Measurements from ENCODE around the gene RPN1.
A peak's percentile ranks its signal among the peaks of the same experiment; 100 is the strongest.
"Not testable (repeated sequence)": the region's sequence is repeated elsewhere in the genome, so short reads cannot be mapped to it uniquely, and the experiment has no call there.

The RPN1 gene

DNA sequence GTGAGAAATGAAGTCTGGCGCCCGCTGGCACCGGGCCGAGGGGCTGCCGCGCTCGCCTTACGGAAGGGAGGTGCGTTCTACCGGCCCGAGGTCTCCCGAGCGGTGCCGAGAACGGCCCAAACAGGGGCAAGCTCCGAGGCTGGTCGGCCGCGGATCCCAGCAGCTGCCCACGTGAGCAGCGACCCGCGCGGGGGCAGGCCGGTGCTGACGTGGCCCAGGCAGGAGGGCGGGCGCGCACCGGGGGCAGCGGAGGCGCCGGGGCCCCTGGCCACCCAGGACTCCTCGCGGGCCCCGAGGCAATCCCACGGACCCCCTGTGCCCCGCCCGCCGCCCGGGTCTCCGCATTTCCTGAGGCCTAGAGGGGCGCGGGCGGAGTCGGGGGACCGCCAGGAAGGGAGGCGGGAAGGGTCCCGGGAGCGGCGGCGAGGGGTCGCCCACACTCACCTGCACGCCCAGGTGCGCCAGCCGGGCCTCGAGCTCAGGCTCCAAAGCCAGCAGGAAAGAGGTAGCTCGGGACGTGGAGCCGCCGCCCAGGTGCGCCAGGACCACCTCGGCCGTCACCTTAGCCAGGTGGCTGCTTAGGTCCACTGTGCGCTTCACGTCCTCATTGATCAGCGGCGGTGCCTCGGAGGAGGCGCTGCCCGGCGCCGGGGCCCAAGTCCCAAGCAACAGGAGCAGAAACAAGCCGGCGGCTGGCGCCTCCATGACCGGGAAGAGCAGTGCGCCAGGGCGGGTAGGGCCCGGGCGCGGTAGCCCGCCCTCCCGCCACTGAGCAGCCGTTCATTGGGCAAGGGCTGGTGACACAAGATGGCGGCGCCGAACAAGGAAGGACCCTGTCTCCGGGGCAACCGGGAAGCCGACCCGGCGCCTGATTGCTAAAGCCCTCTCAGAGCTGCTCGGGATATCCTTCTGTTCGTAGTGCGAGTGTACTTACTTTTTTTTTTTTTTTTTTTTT lies at the start of gene RPN1:
Gene RPN1 (minus strand): TSS at position 723 of the 955 bp plus-strand sequence. CDS start 18 bp downstream, at position 705.
- peak; percentile 89 for DNase-seq

DNA sequence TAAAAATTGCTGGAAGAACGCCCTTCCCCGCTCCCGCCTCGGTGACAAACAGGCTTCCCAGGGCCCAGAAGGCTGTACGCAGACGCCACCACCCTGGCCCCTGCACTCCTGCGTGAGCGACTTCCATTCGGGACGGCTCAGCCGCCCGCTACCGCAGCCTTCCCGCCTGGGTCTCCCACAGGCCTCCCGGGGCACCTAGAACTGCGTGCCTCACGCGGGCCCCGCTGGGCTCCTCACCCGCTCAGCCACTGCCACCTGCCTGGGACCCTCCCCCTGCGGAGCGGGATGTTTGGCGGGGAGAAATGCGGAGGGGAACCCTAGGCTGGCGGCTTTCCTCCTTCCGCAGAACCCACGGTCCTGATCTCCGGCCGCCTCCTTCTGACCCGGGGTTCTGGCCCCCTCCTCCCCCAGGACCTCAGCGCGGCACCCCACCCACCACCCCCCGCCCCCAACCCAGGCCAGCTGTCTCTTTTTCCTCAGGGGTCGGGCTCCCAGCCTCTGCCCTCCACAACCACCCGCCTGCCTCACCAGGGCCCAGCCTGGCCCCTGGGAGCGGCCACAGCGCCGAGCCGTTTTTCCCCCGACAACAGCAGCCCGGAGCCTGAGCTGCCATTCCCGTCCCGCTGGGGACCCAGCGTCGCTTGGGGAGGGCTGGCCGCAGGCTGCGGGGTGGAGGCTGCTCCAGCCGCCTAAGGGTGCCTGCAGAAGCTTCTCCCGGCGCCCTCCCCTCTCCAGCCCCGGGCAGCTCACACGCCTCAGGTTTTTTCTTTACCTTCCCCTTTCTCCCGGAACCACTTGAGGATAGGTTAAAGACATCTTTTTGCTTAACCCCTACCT lies 47.8 kb upstream of the RPN1 start:
- no peak for DNase-seq

DNA sequence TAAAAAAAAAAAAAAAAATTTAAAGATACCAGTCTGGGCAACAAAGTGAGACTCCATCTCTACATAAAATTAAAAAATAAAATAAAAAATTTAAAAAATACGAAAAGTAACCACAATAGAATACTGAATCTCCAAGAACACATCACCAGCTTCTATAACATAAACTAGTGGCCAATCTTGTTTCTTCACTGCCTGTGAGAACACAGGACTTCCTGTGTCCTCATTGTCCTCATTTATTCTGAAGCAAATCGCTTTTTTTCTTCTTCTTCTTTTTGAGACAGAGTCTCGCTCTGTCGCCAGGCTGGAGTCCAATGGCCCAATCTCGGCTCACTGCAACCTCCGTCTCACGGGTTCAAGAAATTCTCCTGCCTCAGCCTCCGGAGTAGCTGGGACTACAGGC lies 46.7 kb upstream of the RPN1 start:
- DNase-seq, result no peak

DNA sequence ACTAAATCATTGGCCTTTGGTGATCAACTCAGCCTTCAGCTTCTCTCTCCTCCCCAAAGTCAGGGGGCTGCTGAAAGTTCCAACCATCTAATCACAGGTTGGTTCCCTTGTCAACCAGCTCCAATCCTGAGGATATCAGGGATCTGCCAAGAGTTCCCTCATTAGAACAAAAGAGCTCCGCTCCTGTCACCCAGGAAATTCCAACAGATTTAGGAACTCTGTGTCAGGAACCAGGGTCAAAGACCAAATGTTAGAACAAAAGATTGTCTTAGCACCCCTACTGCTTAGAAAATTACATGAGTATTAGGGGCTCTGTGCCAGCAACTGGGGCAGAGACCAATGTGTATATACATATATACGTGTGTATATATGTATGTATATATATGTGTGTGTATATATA lies 43.1 kb upstream of the RPN1 start:
- DNase-seq, result no peak

DNA sequence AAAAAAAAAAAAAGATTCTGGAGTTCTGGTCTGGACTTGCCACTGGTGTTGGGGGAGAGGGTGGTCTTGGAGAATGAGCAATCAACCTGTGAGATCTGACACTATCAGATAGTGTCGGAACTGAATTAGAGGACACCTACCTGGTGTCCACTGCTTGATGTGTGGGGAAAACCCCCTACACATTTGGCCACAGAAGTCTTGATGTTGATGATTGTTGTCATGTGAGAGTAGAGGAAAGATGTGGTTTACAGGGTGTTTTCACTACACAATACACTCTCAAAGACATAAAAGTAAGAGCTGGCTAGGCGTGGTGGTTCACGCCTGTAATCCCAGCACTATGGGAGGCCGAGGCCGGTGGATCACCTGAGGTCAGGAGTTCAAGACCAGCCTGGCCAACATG lies 38.4 kb upstream of the RPN1 start:
- DNase-seq, result no peak

DNA sequence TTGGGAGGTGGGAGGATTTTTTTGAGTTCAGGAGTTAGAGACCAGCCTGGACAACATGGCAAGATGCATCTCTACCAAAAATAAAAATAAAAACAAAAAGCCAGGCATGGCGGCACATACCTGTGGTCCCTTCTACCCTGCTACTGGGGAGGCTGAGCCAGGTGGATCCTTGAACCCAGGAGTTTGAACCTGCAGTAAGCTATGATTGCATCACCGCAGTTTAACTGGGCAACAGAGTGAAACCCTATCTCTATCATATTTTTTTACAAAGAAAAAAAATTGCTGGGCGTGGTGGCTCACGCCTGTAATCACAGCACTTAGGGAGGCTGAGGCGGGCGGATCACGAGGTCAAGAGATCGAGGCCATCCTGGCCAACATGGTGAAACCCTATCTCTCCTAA lies 35.8 kb upstream of the RPN1 start:
- no peak for DNase-seq

DNA sequence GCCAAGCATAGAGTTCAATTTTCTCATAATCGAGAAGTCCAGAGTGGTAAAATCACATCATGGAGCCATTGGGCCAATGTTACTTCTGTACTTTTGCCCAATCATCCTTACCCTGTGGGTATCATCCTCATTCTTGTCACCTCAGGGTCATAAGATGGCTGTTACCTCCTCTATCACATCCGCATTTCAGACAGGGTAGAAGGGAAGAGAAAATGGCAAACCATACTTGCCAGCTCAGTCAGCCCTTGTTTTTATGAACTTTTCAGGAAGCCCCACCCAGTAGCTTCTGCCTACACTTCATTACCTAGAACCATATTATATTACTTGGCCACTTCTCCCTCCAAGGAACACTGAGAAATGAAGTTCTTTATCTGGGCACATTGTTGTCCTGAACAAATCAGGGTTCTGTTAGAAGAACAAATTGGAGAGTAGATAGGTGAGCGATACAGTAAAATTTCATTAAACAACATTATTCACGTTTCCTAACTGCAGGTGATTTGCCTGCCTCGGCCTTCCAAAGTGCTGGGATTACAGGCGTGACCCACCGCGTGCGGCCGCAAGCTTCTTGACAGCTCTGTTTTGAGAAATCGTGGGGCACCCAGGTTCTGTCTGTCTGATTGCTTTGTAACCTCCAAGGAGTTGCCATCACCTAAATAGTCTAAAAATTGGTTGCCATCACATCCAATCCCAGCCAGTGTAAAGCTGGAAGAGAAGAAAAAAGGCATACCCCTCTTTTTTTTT lies 34.5 kb upstream of the RPN1 start:
- no peak for DNase-seq

DNA sequence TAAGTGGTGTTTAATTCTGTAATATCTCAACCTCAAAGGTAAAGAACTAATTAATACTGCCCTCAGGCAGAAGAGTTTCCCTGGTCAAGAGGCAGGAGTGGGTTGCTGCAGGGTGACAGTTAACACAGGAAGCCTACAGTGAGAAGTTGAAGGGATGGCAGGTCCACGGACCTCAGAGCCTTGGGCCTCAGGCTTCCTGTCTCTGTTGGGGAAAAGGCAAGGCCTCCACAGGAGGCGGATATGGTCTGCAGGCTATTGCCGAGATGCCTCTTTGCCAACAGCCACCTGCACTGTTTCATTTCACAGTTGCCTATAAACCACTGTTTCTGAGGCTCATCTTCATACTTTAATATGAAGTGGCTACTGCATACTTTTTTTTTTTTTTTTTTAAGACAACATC lies 33.3 kb upstream of the RPN1 start:
- no peak for DNase-seq

DNA sequence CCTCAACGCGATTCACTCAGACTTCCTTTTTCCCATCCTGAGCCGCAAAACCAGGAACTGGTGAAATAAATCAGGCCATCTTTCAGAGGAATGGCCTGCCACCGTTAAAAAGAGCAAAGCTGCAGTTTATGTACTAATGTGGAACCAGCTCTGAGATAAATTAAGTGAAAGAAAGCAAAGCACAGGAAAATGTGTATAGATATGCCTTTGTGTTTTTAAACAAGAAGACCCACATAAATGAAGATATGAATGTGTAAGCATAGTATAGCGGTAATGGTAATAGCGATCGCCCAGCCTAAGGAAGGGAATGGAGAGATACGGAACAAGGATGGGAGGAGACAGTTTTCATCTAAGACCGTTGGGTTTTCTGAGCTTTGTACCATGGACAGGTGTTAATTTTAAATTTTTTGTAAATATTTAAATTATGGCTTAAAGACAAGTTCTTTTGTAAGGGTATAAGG lies 30.8 kb upstream of the RPN1 start:
- DNase-seq, result no peak

DNA sequence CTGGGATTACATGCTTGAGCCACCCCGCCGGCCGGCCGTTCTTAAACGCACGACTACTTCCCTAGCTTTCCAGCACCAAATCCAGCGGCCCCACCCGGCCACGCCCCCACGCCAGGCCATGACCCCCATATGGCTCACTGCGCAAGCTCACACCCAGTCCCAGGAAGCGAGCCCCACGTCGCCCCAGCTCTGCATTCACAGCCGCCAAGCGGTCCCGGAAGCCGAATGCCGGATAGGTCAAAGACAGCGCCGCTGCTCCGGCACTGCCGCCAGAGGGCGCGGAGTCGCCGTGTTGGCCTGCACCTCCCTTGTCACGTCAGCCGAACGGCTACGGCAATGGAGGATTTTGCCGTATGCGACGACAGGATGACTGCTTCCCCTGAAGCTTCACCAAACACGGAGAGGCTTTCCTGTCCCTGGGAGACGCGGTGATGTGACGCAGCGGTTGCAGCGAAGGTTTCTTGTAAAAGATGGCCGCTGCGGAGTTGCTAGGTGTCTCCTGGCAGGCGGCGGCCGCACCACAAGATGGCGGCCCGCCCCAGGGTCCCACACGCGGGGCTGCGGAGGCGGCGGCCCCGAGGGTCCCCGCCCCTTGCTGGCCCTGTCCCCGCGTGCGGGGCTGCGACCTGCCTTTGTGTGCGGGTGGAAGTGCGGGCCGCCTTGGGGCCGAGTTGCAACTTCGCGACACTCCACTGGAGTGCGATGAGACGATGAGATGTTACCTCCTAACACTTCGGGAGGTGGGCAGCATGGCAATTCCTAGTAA lies 30.2 kb upstream of the RPN1 start:
- peak; percentile 91 for DNase-seq

DNA sequence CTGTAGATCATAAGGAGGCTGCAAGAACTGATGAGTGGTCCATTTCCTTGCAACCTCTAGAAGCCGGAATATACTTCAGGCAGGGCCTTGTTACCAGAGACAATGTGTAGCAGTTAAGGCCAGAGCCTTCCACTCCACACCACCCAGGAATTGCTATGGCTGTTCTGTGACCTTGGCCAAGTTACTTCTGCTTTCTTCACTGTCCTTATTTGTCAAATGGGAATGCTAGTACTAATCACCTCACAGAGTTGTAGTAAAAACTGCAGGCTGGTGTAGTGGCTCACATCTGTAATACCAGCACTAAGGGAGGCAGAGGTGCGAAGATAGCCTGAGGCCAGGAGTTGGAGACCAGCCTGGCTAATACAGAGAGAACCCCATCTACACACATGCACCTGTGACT lies 28.7 kb upstream of the RPN1 start:
- no peak for DNase-seq

DNA sequence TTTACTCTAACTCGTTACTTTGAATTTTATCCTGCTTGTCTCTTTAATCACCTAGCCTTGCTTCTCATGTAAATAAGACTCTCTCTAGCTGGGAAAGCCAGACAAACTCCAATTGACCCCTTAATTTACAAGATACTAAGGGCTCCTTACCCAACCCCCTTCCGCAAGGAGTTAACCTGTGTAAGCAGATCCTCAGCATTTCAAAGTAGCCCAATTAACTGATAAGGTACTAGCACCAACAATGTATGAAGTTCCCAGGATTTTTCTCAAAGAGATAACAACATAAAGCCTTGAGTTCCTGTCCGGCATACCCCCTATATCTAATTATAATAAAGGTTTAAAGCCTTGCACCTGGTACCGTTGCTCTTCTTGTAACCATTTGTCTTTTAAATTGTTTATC lies 25.2 kb upstream of the RPN1 start:
- DNase-seq, result not testable (repeated sequence)

DNA sequence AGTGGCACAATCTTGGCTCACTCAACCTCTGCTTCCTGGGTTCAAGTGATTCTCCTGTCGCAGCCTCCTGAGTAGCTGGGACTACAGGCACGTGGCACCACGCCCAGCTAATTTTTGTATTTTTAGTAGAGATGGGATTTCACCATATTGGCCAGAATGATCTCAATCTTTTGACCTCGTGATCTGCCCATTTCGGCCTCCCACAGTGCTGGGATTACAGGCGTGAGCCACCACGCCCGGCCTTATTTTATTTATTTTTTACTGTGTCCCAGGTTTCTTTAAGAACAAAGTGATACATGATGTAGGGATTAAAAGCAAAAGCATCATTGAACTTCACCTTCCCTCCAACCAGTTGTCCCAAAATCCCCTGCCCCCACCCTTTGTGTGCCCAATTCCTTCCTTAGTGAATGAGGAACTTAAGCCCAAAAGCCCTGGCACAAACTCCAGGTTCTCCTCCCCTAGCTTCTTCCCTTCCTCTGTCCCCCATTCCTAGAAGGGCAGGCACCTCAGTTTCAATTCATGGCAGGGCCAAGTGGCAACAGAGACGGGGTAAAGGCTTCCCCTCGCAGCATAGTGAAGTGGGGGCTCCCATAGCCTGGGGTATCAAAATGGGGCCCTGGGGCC lies 23.7 kb upstream of the RPN1 start:
- no peak for DNase-seq

DNA sequence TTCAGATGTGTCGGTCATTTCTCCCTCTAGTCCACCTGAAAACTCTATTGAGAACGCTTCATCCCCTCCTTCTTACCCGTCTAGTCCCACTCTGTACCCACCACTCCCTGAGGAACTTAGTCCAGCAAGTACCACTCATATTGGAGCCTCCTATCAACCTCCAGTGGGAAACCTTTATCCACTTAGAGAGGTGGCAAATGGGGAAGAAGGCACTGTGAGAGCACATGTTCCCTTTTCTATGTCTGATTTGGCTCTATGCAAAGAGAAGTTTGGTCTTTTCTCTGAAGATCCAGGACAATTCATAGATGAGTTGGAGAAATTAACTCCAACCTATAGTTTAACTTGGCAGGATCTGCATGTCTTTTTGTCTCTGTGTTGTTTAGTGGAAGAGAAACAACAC lies 17.0 kb upstream of the RPN1 start:
- DNase-seq, result no peak

DNA sequence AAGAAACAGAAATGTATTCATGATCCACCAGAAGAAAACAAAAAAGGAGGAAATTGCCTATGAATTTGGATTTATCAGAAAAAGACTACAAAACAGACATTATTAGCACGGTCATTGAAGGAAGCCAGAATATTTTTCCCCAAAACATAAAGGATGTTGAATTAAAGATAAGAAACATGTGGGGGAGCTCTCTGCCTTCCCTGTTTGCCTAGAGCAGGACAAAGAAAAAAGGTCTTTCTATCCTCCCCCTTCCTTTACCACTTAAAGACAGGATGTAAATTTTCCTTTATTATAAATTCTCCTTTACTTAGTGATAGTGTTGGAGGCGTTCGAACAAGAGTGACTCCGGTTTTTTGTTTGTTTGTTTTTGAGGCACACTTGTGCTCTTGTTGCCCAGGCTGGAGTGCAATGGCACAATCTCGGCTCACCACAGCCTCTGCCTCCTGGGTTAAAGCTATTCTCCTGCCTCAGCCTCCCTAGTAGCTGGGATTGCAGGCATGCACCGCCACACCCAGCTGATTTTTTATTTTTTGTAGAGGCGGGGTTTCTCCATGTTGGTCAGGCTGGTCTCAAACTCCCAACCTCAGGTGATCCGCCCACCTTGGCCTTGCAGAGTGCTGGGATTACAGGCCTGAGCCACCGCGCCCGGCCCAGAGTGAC lies 14.9 kb upstream of the RPN1 start:
- DNase-seq, result no peak

DNA sequence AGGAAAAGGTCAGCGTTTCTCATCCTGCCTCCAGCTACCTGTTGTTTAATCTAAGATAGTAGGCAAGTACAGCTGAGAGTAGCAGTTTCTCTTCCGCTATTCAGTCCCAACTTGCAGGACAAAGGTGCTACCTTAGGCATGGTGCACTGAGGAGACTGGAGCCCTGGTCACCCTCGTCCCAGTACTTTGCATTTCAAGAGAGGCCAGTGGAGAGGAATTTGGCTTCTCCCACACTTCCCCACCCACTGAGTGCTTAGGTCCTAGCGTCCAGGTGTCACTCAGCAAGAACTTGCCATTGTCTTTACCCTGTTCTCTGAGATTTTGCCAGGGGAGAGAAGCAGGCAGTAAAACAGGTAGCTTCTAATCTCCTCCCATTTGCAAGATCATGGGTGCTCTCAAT lies 12.5 kb upstream of the RPN1 start:
- DNase-seq, result no peak

DNA sequence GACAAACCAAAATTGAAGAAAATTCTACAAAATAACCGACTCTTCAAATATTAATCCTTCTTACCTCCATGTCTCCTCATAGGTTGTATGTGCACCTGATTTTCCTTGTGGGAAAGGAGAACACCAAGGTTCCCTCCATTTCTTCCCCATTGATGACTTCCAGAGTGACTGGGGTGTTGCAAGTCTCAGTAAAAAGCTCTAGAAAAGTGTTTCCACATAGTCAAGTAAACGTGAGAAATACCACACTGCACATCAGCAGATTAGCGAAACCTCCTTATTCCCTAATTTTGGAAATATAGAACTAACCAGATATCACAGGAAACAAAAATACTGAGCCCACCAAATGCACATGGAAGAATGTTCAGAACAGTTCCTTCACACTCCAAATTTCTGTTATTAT lies 4.9 kb upstream of the RPN1 start:
- no peak for DNase-seq

DNA sequence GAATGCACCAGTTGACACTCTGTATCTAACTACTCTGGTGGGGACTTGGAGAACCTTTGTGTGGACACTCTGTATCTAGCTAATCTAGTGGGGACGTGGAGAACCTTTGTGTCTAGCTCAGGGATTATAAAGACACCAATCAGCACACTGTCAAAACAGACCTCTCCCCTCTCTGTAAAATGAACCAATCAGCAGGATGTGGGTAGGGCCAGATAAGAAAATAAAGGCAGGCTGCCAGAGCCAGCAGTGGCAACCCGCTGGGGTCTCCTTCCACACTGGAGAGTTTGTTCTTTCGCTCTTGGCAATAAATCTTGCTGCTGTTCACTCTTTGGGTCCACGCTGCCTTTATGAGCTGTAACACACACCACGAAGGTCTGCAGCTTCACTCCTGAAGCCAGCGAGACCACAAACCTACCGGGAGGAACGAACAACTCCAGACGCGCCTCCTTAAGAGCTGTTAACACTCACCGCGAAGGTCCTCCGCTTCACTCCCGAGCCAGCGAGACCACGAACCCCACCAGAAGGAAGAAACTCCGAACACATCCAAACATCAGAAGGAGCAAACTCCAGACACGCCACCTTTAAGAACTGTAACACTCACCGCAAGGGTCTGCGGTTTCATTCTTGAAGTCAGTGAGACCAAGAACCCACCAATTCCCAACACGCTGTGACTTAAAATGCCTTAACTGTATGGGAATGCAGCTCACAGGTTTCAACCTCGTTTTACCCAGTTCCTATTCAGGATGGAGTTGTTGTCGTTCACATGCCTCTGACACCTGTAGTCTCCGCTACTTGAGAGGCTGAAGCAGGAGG lies 3.6 kb upstream of the RPN1 start:
- not testable (repeated sequence) for DNase-seq

DNA sequence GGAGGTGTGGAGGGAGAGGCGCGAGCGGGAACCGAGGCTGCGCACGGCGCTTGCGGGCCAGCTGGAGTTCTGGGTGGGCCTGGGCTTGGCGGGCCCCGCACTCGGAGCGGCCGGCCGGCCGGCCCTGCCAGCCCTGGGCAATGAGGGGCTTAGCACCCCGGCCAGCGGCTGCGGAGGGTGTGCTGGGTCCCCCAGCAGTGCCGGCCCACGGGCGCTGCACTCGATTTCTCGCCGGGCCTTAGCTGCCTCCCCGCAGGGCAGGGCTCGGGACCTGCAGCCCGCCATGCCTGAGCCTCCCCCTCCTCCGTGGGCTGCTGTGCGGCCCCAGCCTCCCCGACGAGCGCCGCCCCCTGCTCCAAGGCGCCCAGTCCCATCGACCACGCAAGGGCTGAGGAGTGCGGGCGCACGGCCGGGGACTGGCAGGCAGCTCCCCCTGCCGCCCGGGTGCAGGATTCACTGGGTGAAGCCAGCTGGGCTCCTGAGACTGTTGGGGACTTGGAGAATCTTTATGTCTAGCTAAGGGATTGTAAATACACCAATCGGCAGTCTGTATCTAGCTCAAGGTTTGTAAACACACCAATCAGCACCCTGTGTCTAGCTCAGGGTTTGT lies 2.9 kb upstream of the RPN1 start:
- not testable (repeated sequence) for DNase-seq
